Stimulated activated naive CD8-positive, alpha-beta T cell treated with anti-CD3 and anti-CD28 coated beads, Interleukin-15, amount 100 ng/mL, for 72 hours (primary cell): ENCODE data around the gene IGSF6.
"Not testable (repeated sequence)": the region's sequence is repeated elsewhere in the genome, so short reads cannot be mapped to it uniquely, and the experiment has no call there.

ENCODE experiments used
- ATAC-seq: fragments of 150-1000 bp; cut with Tn5 transposase; 2 replicates; pipeline ENCODE4 v1.10.0; 2021; ENCODE audit warnings: mild to moderate bottlenecking, moderate library complexity
- DNase-seq, 2 donors: peaks; one replicate each; pipeline ENCODE4 v3.0.0; 2021 to 2022
- H3K27ac Mint-ChIP-seq, 2 donors: one replicate each; pipeline ENCODE4 v1.8.0; 2022; ENCODE audit warnings: mild to moderate bottlenecking in 2 of 2, mixed read lengths in 2 of 2, moderate library complexity in 2 of 2
- H3K27me3 Mint-ChIP-seq: one replicate; pipeline ENCODE4 v1.8.0; 2022; ENCODE audit warnings: mixed read lengths
- H3K4me1 Mint-ChIP-seq: one replicate; pipeline ENCODE4 v1.8.0; 2022; ENCODE audit warnings: mild to moderate bottlenecking, mixed read lengths
- H3K4me3 Mint-ChIP-seq, 2 donors: one replicate each; pipeline ENCODE4 v1.8.0; 2022; ENCODE audit warnings: mild to moderate bottlenecking in 2 of 2, mixed read lengths in 2 of 2, moderate library complexity in 1 of 2
- H3K9me3 Mint-ChIP-seq, 2 donors: one replicate each; pipeline ENCODE4 v1.8.0; 2022; ENCODE audit warnings: mixed read lengths in 2 of 2

Gene IGSF6

DNA sequence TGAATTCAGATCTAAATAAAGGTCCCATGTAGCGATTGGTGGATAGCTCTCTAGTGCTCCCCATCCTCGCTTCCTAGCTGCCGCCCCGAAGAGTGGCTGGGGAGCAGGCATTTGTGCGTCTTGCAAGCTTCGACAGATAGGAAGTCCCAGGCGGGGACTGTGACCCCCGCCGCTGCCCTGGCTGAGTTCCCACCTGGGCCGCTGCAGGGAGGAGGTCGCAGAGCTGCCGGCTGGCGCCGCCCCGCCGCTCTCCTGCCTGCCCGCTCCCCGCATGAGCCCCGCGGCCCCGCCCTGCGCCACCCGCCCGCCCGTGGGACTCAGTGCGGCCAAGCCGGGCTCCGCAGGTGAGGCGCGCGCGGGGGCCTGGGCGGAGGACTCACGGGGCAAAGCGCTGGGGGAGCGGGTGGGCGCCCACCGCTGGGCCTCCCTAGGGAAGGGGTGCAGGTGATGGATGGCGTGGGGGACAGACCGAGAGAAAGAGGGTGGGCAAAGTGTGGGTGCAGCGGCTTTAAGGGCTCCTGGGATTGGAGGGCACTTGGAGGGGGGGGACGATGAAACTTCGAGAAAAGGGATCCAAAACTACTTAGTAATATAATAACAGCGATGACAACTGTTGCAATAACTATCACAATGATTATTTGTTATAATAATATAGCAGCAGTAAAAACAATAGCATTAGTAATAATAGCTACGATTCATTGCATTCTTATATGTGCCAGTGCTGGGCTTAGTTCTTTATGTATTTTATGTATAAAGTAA is 11.7 kb upstream of the IGSF6 start, which contains the start of gene OTOA:
OTOA (plus strand) TSS at position 80 of the 759 bp plus-strand sequence. CDS start 14,547 bp downstream, outside the sequence.
- H3K4me3 Mint-ChIP-seq, result peak within 1 kb of the TSS; percentile 74 to 79
- peak in 1 of 2 donors; percentile 25 for DNase-seq
- peaks cover 8% of the 10 kb centered on the region for H3K27me3 Mint-ChIP-seq
- peak; percentile 62 for ATAC-seq
- no peaks in the 10 kb centered on the region for H3K9me3 Mint-ChIP-seq
- peaks cover 22% of the 10 kb centered on the region for H3K4me1 Mint-ChIP-seq
- H3K27ac Mint-ChIP-seq, result peak within 1 kb of the TSS; percentile 40 to 65

DNA sequence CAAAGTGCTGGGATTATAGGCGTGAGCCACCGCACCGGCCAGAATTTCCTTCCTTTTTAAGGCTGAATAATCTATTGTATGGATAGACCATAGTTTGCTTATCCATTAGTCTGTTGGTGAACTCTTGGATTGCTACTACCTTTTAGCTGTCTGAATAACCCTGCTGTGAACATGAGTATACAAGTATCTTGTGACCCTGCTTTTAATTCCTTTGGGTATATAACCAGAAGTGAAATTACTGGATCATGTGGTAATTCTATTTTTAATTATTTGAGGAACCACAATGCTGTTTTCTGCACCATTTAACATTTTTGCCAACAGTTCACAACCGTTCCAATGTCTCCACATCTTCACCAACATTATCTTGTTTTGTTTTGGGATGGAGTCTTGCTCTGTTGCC is 6.7 kb upstream of the IGSF6 start:
- peaks cover 8% of the 10 kb centered on the region for H3K27me3 Mint-ChIP-seq

DNA sequence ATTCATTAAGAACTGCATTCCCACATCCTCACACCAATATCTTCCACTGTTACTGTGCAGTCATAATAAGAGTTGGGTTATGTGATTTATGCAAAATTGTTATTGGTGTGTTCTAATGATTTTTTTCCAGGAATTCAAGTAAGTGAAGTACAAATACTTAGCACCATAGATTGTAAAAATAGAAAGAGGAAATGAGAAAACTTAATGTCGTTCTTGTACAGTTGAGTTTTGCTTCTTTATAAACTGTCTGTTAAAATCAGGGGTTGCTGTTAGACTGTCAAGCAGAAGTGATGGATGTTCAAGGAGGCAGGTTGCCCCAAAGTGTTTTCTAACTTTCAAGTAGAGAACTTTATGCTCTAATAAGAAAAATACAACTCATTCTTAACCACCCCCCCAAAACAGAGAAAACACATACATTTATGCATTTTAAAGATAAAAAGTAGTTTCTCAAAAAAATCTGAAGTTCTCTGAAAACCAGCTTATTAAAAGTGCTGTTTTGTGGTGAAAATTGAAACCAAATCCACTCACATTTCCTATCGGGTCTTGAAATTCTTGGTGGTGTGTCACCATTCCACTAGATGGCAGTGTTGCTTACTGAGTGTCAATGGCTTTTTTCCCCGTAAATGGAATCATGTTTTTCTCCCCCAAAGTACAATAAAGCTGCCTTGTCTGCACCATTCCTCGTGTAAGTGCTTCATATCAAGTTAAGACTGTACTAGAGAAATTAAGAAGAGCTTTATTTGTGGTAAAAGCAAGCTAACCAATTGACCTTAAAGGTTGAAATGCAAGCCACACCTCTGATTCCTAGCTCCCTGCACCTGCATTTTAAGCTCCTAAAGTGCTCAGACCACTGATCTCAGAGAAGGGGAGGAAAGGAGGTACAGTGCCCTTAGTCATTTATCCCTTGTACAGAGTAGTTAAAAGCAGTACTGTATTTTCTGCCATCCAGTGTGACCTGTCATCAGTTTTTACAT is 4.7 kb upstream of the IGSF6 start:
- peak; percentile 15 to 33 for DNase-seq
- Mint-ChIP-seq H3K9me3 (no peaks in the 10 kb centered on the region), H3K27ac (no peak overlapping the region), H3K4me1 (peaks cover 61% of the 10 kb centered on the region), H3K4me3 (no peak overlapping the region), H3K27me3 (no peaks in the 10 kb centered on the region)
- no peak for ATAC-seq

More for the DNA sequence above, 6.7 kb upstream of the IGSF6 start:
- no peak overlapping the region for H3K4me3 Mint-ChIP-seq
- peaks cover 57% of the 10 kb centered on the region for H3K4me1 Mint-ChIP-seq
- no peak overlapping the region for H3K27ac Mint-ChIP-seq
- H3K9me3 Mint-ChIP-seq, result no peaks in the 10 kb centered on the region
- ATAC-seq (no peak), DNase-seq (no peak)

DNA sequence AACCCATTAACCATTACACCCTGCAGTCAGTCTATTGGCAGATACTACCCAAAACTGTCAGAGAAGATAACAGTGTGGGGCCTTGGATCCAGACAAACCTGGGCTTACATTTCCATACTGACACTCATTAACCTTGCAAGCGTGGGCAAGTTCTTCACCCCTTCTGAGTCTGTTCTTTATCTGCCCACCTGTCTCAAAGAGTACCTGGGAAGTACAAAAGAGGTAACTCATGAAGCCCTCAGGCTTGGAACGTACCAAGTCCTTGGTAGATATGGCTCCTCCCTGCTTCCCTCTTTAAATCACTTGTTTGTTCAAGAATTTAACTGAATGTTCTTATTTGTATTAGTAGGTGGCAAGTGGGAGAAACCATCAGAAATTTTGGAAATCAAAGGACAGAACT is 2.5 kb upstream of the IGSF6 start:
- no peaks in the 10 kb centered on the region for H3K27me3 Mint-ChIP-seq
- peaks cover 61% of the 10 kb centered on the region for H3K4me1 Mint-ChIP-seq
- H3K27ac Mint-ChIP-seq, result no peak overlapping the region
- H3K4me3 Mint-ChIP-seq, result no peak overlapping the region
- H3K9me3 Mint-ChIP-seq, result no peaks in the 10 kb centered on the region
- no peak for DNase-seq
- ATAC-seq, result no peak

DNA sequence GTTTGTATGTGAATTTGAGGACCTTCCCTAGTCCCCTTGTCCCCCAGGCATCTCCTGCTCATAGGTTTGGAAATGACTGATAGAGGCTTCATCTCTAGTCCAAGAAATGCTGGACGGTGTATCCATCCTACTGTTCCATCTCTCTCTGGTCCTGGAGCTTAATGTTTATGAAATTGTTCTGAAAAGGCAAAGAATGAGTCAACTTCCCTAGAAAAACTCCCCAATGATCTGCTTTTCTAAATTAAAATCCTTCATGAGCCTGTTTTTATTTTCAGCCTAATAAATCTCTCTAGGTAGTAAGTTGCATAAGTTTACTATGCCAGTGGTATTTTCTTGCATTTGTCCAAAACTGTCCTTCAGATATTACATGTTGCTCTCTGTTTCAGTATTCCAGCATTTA is 2.1 kb upstream of the IGSF6 start:
- DNase-seq (no peak), ATAC-seq (no peak)
- H3K27me3 Mint-ChIP-seq, result no peaks in the 10 kb centered on the region
- H3K27ac Mint-ChIP-seq, result peak overlapping the region in 1 of 2 donors; percentile 5
- peaks cover 63% of the 10 kb centered on the region for H3K4me1 Mint-ChIP-seq
- no peaks in the 10 kb centered on the region for H3K9me3 Mint-ChIP-seq
- no peak overlapping the region for H3K4me3 Mint-ChIP-seq

DNA sequence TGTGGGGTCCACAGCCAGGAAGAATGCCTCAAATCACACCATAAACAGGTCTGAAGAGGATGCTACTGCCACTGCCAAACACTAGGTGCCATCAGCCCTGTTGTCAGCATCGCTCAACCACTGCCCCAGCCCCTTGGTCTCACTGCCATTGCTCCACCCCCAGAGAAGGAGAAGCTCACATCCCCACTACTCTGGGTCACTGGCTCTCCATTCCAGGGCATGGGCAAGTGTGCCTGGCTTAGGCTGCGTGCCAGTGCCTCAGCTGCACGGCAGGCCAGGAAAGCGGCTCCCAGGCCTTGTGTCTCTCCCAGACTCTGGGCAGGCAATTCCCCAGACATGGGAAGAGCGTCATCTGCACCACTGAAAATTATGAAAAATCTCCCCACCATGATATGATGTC is 1.2 kb upstream of the IGSF6 start:
- Mint-ChIP-seq H3K4me3 (no peak overlapping the region), H3K27me3 (no peaks in the 10 kb centered on the region), H3K9me3 (no peaks in the 10 kb centered on the region), H3K27ac (peak overlapping the region in 1 of 2 donors; percentile 71), H3K4me1 (peaks cover 69% of the 10 kb centered on the region)
- no peak for DNase-seq
- no peak for ATAC-seq

DNA sequence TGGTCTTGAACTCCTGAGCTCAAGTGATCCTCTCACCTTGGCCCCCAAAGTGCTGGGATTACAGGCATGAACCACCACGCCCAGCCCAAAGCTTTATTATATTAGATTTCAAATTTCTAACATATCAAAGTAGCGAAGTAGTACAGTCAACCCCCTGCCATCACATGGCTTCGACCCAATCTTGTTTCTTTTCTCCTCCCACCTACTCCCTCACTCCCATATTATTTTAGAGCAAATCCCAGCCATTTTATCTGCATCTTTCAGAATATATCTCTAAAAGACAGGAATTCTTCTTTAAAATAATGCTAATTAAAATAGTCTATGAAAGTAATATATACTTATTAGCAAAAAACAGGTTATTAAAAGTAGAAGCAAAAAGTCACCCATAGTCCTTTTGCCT is 893 bp downstream of the IGSF6 start:
- DNase-seq (no peak), ATAC-seq (no peak)
- Mint-ChIP-seq H3K4me3 (no peak overlapping the region), H3K27ac (no peak overlapping the region), H3K4me1 (peaks cover 69% of the 10 kb centered on the region), H3K9me3 (no peaks in the 10 kb centered on the region), H3K27me3 (no peaks in the 10 kb centered on the region)

DNA sequence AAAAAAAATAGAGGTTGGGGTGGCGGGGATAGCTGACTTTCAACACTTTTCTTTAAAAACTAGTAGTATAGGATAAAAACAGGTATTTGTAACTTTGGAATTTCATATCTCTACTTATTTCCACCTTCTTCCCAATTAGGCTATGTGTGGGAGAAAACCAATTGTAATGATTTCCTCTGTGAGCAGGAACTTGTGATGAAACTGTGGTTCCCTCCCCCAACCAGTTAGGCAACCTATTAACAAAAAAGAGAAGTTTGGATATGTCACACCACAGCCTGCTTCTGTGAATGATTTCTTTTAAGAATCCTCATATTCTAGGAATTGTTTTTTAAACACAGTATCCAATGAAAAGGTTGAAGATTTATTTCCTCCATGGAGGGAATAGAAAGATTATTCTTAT is 1.9 kb downstream of the IGSF6 start:
- H3K27me3 Mint-ChIP-seq, result no peaks in the 10 kb centered on the region
- DNase-seq, result no peak
- H3K4me3 Mint-ChIP-seq, result no peak overlapping the region
- no peak for ATAC-seq
- H3K4me1 Mint-ChIP-seq, result peaks cover 71% of the 10 kb centered on the region
- peak overlapping the region in 1 of 2 donors; percentile 48 for H3K27ac Mint-ChIP-seq
- no peaks in the 10 kb centered on the region for H3K9me3 Mint-ChIP-seq

DNA sequence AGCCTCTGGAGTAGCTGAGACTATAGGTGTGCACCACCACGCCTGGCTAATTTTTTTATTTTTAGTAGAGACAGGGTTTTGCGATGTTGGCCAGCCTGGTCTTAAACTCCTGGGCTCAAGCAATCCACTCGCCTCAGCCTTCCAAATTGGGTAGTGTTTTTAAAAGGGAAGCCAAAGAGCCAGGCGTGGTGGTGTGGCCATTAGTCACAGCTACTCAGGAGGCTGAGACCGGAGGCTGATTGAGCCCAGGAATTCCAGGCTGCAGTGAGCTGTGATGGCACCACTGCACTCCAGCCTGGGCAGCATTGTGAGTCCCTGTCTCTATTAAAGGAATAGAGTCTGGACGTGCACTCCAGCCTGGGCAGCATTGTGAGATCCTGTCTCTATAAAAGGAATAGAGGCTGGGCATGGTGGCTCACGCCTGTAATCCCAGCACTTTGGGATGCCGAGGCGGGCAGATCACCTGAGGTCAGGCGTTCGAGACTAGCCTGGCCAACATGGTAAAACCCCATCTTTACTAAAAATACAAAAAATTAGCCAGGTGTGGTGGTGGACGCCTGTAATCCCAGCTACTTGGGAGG is 2.5 kb downstream of the IGSF6 start:
- H3K27ac Mint-ChIP-seq, DNase-seq, H3K9me3 Mint-ChIP-seq: not testable (repeated sequence)

DNA sequence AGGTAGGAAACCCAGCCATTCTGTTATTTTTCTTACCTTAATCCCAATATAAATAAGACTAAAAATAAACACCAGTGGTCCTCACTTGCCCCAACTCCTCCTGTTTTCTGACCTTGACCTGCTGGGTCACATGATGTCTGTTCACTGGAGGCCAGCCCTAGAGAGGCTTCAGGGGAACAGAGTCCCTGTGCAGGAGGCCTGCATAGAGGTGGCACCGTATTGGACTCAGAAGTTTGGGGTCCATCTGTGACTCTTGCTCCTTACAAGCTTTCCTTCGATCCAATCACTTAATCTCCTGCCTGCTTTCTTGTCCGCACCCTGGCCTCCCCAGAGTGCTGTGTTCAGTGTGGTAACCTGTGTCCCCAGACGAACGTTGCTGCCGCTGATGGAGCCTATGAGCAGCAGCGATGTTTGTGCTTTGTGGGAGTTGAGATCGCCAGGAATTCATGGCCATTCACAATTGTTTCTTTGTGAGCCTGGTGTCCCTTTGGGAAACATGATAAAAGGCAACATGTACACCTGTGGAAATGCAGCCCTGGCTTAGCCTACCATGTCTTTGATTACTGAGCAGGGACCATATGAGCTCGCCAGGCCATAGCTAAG is 4.7 kb downstream of the IGSF6 start:
- Mint-ChIP-seq H3K27ac (peak overlapping the region in 1 of 2 donors; percentile 76), H3K4me1 (peaks cover 68% of the 10 kb centered on the region), H3K27me3 (no peaks in the 10 kb centered on the region), H3K9me3 (no peaks in the 10 kb centered on the region), H3K4me3 (peak overlapping the region in 1 of 2 donors; percentile 66)
- DNase-seq, result no peak
- ATAC-seq, result no peak

More for the DNA sequence above, 2.5 kb downstream of the IGSF6 start:
- H3K27me3 Mint-ChIP-seq, ATAC-seq, H3K4me3 Mint-ChIP-seq: not testable (repeated sequence)
- peaks cover 76% of the 10 kb centered on the region for H3K4me1 Mint-ChIP-seq

DNA sequence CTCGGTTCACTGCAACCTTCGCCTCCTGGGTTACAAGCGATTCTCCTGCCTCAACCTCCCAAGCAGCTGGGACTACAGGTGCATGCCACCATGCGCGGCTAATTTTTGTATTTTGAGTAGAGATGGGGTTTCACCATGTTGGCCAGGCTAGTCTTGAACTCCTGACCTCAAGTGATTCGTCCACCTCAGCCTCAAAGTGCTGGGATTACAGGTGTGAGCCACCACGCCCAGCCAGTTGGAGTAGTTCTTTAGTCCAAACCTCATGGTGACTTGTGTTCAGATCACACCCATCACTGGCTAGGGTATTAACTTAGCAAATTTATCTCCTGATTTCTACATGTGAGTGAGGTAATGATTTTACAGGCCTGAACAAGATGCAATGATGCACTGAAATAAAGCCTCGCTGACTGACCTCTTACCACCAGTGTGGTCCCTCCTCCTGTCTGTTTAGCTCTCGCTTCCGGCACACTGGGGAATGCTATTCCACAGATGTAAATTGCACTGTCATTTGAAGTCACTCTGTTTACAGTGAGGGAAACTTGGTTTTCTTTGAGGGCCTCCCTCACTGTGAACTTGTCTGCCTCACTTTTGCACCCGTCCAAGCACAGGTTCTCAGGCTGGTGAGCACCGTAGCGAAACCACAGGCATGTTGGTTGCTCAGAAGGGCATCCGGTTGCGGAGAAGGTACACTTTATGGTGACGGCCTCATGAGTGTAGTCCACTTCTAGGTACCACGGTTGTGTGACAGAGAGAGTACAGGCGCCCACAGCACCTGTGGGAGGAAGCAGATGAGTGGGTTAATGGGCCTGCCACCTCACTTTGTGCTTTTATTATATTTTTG is 5.5 kb downstream of the IGSF6 start:
- Mint-ChIP-seq H3K27me3 (no peaks in the 10 kb centered on the region), H3K4me1 (peaks cover 68% of the 10 kb centered on the region), H3K27ac (peak overlapping the region in 1 of 2 donors; percentile 49), H3K9me3 (no peaks in the 10 kb centered on the region), H3K4me3 (peak overlapping the region; percentile 68 to 81)
- ATAC-seq (peak; percentile 98), DNase-seq (peak; percentile 75 to 89)

DNA sequence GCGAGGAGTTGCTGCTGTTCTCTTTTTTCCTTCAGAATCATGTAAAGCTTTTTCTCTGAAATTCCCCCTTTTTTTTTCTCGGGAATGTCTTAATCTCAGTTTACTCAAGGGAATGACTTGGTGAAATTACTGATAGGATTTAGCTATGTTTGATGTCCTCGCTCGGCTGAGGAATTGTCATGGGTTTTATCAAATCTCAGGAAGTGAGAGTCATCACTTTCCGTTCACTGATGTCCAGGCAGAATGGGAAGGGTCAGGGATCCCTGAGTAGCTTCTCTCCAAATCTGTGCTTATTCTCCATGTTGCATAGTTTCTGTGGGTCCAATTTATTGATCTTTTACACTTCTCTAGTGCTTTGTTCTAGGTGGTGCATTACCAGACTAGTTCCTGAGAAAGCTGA is 6.3 kb downstream of the IGSF6 start:
- H3K4me3 Mint-ChIP-seq, result peak overlapping the region; percentile 78 to 81
- no peaks in the 10 kb centered on the region for H3K9me3 Mint-ChIP-seq
- H3K27me3 Mint-ChIP-seq, result no peaks in the 10 kb centered on the region
- no peak for DNase-seq
- H3K27ac Mint-ChIP-seq, result no peak overlapping the region
- H3K4me1 Mint-ChIP-seq, result peaks cover 63% of the 10 kb centered on the region
- no peak for ATAC-seq

DNA sequence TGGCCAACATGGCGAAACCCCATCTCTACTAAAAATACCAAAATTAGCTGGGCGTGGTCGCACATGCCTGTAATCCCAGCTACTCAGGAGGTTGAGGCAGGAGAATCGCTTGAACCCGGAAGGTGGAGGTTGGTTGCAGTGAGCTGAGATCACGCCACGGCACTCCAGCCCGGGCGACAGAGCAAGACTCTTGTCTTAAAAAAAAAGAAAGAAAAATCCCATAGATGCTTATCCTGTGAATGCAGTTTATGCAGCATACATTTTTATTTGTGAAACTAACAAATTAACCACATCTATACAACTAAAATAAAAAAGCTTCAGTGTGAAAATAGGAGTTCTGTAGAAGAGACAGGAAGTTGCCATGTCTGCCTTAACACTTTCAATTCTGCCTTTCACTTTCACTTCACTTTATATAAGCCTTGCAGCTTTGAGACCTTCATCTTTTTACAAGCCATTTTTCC is 7.1 kb downstream of the IGSF6 start:
- ATAC-seq (peak; percentile 41), DNase-seq (no peak)
- Mint-ChIP-seq H3K4me1 (peaks cover 58% of the 10 kb centered on the region), H3K27me3 (no peaks in the 10 kb centered on the region), H3K27ac (peak overlapping the region; percentile 87 to 89), H3K4me3 (peak overlapping the region; percentile 78 to 81), H3K9me3 (no peaks in the 10 kb centered on the region)

DNA sequence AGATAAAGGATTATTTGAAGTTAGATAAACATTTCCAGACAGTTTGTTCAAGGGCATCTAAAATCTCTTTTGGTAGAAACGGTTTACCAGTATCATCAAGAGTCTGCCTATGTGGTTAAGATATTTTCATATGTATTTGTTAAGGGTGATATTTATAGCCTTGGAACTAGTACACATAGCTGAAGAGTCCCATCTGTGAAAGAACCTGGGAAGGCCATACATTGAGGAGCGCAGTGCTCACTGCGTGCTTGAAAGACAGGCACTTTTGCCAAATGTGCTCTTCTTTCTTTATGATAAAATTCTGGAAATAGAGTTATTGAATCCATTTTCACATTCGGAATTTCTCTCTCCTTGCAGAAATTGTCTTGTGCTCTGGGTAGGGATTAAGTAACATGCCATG is 7.7 kb downstream of the IGSF6 start:
- DNase-seq (no peak), ATAC-seq (no peak)
- no peaks in the 10 kb centered on the region for H3K27me3 Mint-ChIP-seq
- peak overlapping the region; percentile 87 to 89 for H3K27ac Mint-ChIP-seq
- H3K4me1 Mint-ChIP-seq, result peaks cover 52% of the 10 kb centered on the region
- no peaks in the 10 kb centered on the region for H3K9me3 Mint-ChIP-seq
- peak overlapping the region; percentile 78 to 81 for H3K4me3 Mint-ChIP-seq
